H9 (cell line): Measurements from ENCODE around the gene KRTAP9-1. TPM values are rescaled to one million over a fixed set of nuclear protein-coding genes. Genes with fewer than 3 reads are reported as not detected.

Experiments used
- DNase-seq: peaks from one replicate; pipeline ENCODE4 v3.0.0-alpha.2; 2017
- H2AFZ ChIP-seq: one replicate; pipeline ENCODE4 v1.6.1; 2013; ENCODE audit warnings: mild to moderate bottlenecking, low read length, control low read depth, moderate library complexity
- H2AK5ac ChIP-seq: 2 replicates; pipeline ENCODE4 v1.6.1; 2013; ENCODE audit warnings: low read length, control low read depth, mixed read lengths; ENCODE audit not compliant: insufficient read length
- H2BK120ac ChIP-seq: one replicate; pipeline ENCODE4 v1.6.1; 2013; ENCODE audit warnings: low read depth, mild to moderate bottlenecking, low read length, control low read depth, inconsistent platforms; ENCODE audit not compliant: poor library complexity, severe bottlenecking
- H2BK12ac ChIP-seq: 2 replicates; pipeline ENCODE4 v1.6.1; 2013; ENCODE audit warnings: low read length, control low read depth, mixed read lengths, low read depth; ENCODE audit not compliant: insufficient read length
- H2BK15ac ChIP-seq: 2 replicates; pipeline ENCODE4 v1.6.1; 2013; ENCODE audit warnings: low read depth, low read length, control low read depth
- H2BK20ac ChIP-seq: one replicate; pipeline ENCODE4 v1.6.1; 2013; ENCODE audit warnings: low read depth, mild to moderate bottlenecking, low read length, control low read depth, inconsistent platforms; ENCODE audit not compliant: poor library complexity, severe bottlenecking
- H2BK5ac ChIP-seq: 2 replicates; pipeline ENCODE4 v1.6.1; 2013; ENCODE audit warnings: low read length, control low read depth, mixed read lengths; ENCODE audit not compliant: insufficient read length
- H3K14ac ChIP-seq: 2 replicates; pipeline ENCODE4 v1.6.1; 2013; ENCODE audit warnings: low read length, control low read depth; ENCODE audit not compliant: insufficient read depth
- H3K18ac ChIP-seq: 2 replicates; pipeline ENCODE4 v1.6.1; 2013; ENCODE audit warnings: low read depth, mild to moderate bottlenecking, mixed read lengths, low read length, control low read depth; ENCODE audit not compliant: insufficient read length
- H3K23ac ChIP-seq: 2 replicates; pipeline ENCODE4 v1.6.1; 2013; ENCODE audit warnings: low read length, control low read depth, mixed read lengths, low read depth; ENCODE audit not compliant: insufficient read length
- H3K23me2 ChIP-seq: 2 replicates; pipeline ENCODE4 v1.6.1; 2013; ENCODE audit warnings: low read depth, mild to moderate bottlenecking, mixed read lengths, low read length, control low read depth; ENCODE audit not compliant: insufficient read length, poor library complexity, severe bottlenecking
- H3K27ac ChIP-seq: 2 replicates; pipeline ENCODE4 v1.5.1; 2013; ENCODE audit warnings: low read length, control low read depth, mixed read lengths, low read depth; ENCODE audit not compliant: insufficient read length
- H3K27me3 ChIP-seq: 2 replicates; pipeline ENCODE4 v1.6.1; 2013; ENCODE audit warnings: low read length, control low read depth, inconsistent platforms; ENCODE audit not compliant: insufficient read depth
- H3K4ac ChIP-seq: 2 replicates; pipeline ENCODE4 v1.6.1; 2013; ENCODE audit warnings: low read depth, mild to moderate bottlenecking, control low read depth, inconsistent platforms, low read length, moderate library complexity
- H3K4me1 ChIP-seq: 2 replicates; pipeline ENCODE4 v1.6.1; 2013; ENCODE audit warnings: low read length, control low read depth, inconsistent platforms; ENCODE audit not compliant: insufficient read depth
- H3K4me2 ChIP-seq: 2 replicates; pipeline ENCODE4 v1.6.1; 2013; ENCODE audit warnings: low read length, control low read depth, mixed read lengths; ENCODE audit not compliant: insufficient read length, insufficient read depth
- H3K56ac ChIP-seq: 2 replicates; pipeline ENCODE4 v1.6.1; 2013; ENCODE audit warnings: low read depth, mild to moderate bottlenecking, mixed read lengths, low read length, control low read depth; ENCODE audit not compliant: insufficient read length
- H3K79me1 ChIP-seq: 2 replicates; pipeline ENCODE4 v1.6.1; 2013; ENCODE audit warnings: low read depth, mild to moderate bottlenecking, moderate library complexity, low read length, control low read depth, inconsistent platforms; ENCODE audit not compliant: insufficient read depth, poor library complexity, severe bottlenecking
- H3K79me2 ChIP-seq: 2 replicates; pipeline ENCODE4 v1.6.1; 2013; ENCODE audit warnings: low read length, control low read depth, inconsistent platforms; ENCODE audit not compliant: insufficient read depth
- H3K9ac ChIP-seq: 2 replicates; pipeline ENCODE4 v1.6.1; 2013; ENCODE audit warnings: low read length, control low read depth, mixed read lengths; ENCODE audit not compliant: insufficient read length; ENCODE audit errors: extremely low read depth
- H3K9me3 ChIP-seq: one replicate; pipeline ENCODE4 v1.6.1; 2013; ENCODE audit warnings: low read depth, low read length, inconsistent platforms; ENCODE audit not compliant: control insufficient read depth
- H3T11ph ChIP-seq: one replicate; pipeline ENCODE4 v1.6.1; 2013; ENCODE audit warnings: mild to moderate bottlenecking, low read length, control low read depth, inconsistent platforms
- H4K20me1 ChIP-seq: one replicate; pipeline ENCODE4 v1.6.1; 2013; ENCODE audit not compliant: control insufficient read depth, insufficient read length, insufficient read depth
- H4K5ac ChIP-seq: 2 replicates; pipeline ENCODE4 v1.6.1; 2013; ENCODE audit warnings: low read depth, mild to moderate bottlenecking, mixed read lengths, low read length, control low read depth; ENCODE audit not compliant: insufficient read length
- H4K8ac ChIP-seq: replicated peaks from 2 replicates; pipeline ENCODE4 v1.6.1; 2013; ENCODE audit warnings: low read length, control low read depth, mixed read lengths, low read depth; ENCODE audit not compliant: insufficient read length
- H4K91ac ChIP-seq: 2 replicates; pipeline ENCODE4 v1.6.1; 2013; ENCODE audit warnings: low read depth, mild to moderate bottlenecking, moderate library complexity, mixed read lengths, low read length, control low read depth; ENCODE audit not compliant: insufficient read length
- H3K27ac Mint-ChIP-seq, 3 experiments: 2 replicates in 2 of 3; 3 replicates in 1 of 3; pipeline ENCODE4 v1.8.0; 2020 to 2021; ENCODE audit warnings: mixed read lengths in 3 of 3, mild to moderate bottlenecking in 1 of 3, moderate library complexity in 1 of 3
- H3K27me3 Mint-ChIP-seq: 2 replicates; pipeline ENCODE4 v1.8.0; 2021; ENCODE audit warnings: low read depth, mild to moderate bottlenecking, moderate library complexity, mixed read lengths
- H3K36me3 Mint-ChIP-seq, 3 experiments: 2 replicates in 2 of 3; 3 replicates in 1 of 3; pipeline ENCODE4 v1.8.0; 2020 to 2021; ENCODE audit warnings: low read depth in 3 of 3, mixed read lengths in 3 of 3; ENCODE audit not compliant: insufficient read depth in 1 of 3
- H3K4me1 Mint-ChIP-seq, 2 experiments: 2 replicates each; pipeline ENCODE4 v1.8.0; 2020; ENCODE audit warnings: mixed read lengths in 2 of 2
- H3K4me3 Mint-ChIP-seq, 2 experiments: 2 replicates in 1 of 2; 3 replicates in 1 of 2; pipeline ENCODE4 v1.8.0; 2020 to 2021; ENCODE audit warnings: mild to moderate bottlenecking in 2 of 2, mixed read lengths in 2 of 2, moderate library complexity in 1 of 2
- H3K9me3 Mint-ChIP-seq, 2 experiments: 2 replicates in 1 of 2; 3 replicates in 1 of 2; pipeline ENCODE4 v1.8.0; 2020; ENCODE audit warnings: mild to moderate bottlenecking in 2 of 2, mixed read lengths in 2 of 2, moderate library complexity in 1 of 2
- CTCF ChIP-seq: fragments of 200-600 bp; sonication (generic); conservative IDR thresholded peaks from 3 replicates; pipeline ENCODE4 v1.8.0; 2021; ENCODE audit warnings: antibody characterized with exemption, mild to moderate bottlenecking
- WGBS: extraction: QIAGEN DNeasy Blood & Tissue Kit; methylation state at CpG from one replicate; pipeline ENCODE4 v1.1.7; 2013; ENCODE audit warnings: missing lambda C conversion rate, low lambda C conversion rate, mixed read lengths; ENCODE audit not compliant: insufficient read length; ENCODE audit errors: extremely low coverage; 5-methylcytosine and 5-hydroxymethylcytosine counted together
- total RNA-seq: library from RNA; stranded (reverse); gene quantifications from 2 replicates; pipeline ENCODE4 v1.2.1, GENCODE V29; 2021

The KRTAP9-1 gene
- total RNA-seq, 1 experiment from 2014 or later = not detected

- TF ChIP-seq CTCF = no peak
Observed at GRCh38 chr17:41171886-41172285, 17.8 kb upstream of the KRTAP9-1 start.

More at GRCh38 chr17:41171886-41172285, 17.8 kb upstream of the KRTAP9-1 start:
- no peaks in the 10 kb centered on the region for H4K20me1 ChIP-seq
- H3K36me3 Mint-ChIP-seq = no peaks in the 10 kb centered on the region
- H3K4me1 ChIP-seq = no peaks in the 10 kb centered on the region
- H3K56ac ChIP-seq = no peak overlapping the region
- H3K9me3 Mint-ChIP-seq = no peaks in the 10 kb centered on the region; a peak in 1 of 5 replicates
- no peak overlapping the region for H3K4me2 ChIP-seq
- H3K14ac ChIP-seq = no peak overlapping the region
- H3K27ac ChIP-seq = no peak overlapping the region
- no peak overlapping the region for H3K4me3 Mint-ChIP-seq
- H4K5ac ChIP-seq = no peak overlapping the region
- H3K27ac Mint-ChIP-seq = no peak overlapping the region
- H3K79me2 ChIP-seq = no peaks in the 10 kb centered on the region
- DNase-seq = no peak
- H3K79me1 ChIP-seq = no peaks in the 10 kb centered on the region
- no peak overlapping the region for H2BK120ac ChIP-seq
- no peaks in the 10 kb centered on the region for H3K9me3 ChIP-seq
- no peak overlapping the region for H2AK5ac ChIP-seq
- no peak overlapping the region for H2BK20ac ChIP-seq
- H3K9ac ChIP-seq = no peak overlapping the region
- no peak overlapping the region for H3K4ac ChIP-seq
- H4K8ac ChIP-seq = no peak overlapping the region
- no peak overlapping the region for H2BK12ac ChIP-seq
- H3K27me3 Mint-ChIP-seq = no peaks in the 10 kb centered on the region; the same call in 1 of the 2 replicates
- H3K4me1 Mint-ChIP-seq = no peaks in the 10 kb centered on the region
- no peak overlapping the region for H3K23ac ChIP-seq
- no peak overlapping the region for H3K18ac ChIP-seq
- no peak overlapping the region for H2BK5ac ChIP-seq
- no peak overlapping the region for H4K91ac ChIP-seq
- no peaks in the 10 kb centered on the region for H3K23me2 ChIP-seq
- H2BK15ac ChIP-seq = no peak overlapping the region
- no peak overlapping the region for H3T11ph ChIP-seq
- no CpG with 5 or more reads among the region's 2 CpGs for WGBS
- H2AFZ ChIP-seq = no peak overlapping the region
- no peaks in the 10 kb centered on the region for H3K27me3 ChIP-seq
